ENCODE data around the gene CPA4. TPM values are rescaled to one million over a fixed set of nuclear protein-coding genes. Genes with fewer than 3 reads are reported as not detected.

The CPA4 gene
- total RNA-seq, 1 donor from 2014 or later: not detected

DNA sequence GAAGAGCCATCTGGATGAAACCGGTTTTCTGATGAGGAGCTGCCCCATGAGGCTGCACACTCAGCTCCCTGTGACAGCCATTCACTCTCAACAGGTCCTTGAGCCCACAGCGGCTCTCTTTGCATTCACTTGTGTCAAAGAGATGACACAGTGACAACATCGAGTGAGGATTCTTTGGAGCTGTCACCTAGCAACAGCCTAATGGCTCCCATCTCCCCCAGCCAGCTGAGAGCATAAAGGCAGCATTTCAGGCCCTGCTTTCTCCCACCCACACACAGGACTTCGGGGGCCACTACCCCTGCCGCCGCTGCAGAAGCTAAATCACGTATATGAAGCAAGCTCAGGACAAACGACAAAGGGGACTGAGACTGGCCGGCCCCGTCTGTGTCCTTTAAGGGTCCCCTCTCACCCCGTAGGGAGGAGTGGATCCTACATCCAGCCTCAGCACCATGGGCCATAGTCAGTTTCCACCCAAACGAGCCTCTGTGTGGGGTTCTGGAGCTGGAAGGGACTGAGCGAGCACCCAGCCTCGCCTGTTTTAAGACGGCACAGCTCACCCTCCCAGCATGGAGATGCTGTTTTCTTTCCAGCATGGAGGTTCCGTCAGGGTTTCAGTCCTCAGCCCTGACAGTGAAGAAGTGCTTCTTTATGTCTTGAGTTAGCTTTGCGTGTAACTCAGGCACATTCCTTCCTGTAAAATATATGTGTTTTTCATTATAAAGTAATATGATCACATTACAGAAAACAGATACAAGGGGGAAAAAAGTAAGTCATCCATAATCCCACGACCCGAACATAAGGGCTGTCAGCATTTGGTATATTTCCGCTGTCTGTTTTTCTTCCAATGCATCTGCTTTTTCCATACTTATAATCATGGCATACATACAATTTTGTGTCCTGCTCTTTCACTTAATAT is 4.9 kb downstream of the CPA4 start:
- Mint-ChIP-seq H3K4me3 (ENCODE audit: unreplicated experiment) (no peak overlapping the region), H3K4me1 (ENCODE audit: unreplicated experiment) (no peaks in the 10 kb centered on the region), H3K27ac (ENCODE audit: unreplicated experiment) (no peak overlapping the region), H3K36me3 (ENCODE audit: low read depth, unreplicated experiment) (peaks cover 3% of the 10 kb centered on the region), H3K27me3 (ENCODE audit: unreplicated experiment) (peaks cover 8% of the 10 kb centered on the region), H3K9me3 (ENCODE audit: unreplicated experiment) (no peaks in the 10 kb centered on the region)
- DNase-seq (ENCODE audit: low spot score): no peak
- TF ChIP-seq, protein P1, sequence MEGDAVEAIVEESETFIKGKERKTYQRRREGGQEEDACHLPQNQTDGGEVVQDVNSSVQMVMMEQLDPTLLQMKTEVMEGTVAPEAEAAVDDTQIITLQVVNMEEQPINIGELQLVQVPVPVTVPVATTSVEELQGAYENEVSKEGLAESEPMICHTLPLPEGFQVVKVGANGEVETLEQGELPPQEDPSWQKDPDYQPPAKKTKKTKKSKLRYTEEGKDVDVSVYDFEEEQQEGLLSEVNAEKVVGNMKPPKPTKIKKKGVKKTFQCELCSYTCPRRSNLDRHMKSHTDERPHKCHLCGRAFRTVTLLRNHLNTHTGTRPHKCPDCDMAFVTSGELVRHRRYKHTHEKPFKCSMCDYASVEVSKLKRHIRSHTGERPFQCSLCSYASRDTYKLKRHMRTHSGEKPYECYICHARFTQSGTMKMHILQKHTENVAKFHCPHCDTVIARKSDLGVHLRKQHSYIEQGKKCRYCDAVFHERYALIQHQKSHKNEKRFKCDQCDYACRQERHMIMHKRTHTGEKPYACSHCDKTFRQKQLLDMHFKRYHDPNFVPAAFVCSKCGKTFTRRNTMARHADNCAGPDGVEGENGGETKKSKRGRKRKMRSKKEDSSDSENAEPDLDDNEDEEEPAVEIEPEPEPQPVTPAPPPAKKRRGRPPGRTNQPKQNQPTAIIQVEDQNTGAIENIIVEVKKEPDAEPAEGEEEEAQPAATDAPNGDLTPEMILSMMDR (IDR thresholded peaks at IDR 0.05; ENCODE audit: unreplicated experiment): no peak

DNA sequence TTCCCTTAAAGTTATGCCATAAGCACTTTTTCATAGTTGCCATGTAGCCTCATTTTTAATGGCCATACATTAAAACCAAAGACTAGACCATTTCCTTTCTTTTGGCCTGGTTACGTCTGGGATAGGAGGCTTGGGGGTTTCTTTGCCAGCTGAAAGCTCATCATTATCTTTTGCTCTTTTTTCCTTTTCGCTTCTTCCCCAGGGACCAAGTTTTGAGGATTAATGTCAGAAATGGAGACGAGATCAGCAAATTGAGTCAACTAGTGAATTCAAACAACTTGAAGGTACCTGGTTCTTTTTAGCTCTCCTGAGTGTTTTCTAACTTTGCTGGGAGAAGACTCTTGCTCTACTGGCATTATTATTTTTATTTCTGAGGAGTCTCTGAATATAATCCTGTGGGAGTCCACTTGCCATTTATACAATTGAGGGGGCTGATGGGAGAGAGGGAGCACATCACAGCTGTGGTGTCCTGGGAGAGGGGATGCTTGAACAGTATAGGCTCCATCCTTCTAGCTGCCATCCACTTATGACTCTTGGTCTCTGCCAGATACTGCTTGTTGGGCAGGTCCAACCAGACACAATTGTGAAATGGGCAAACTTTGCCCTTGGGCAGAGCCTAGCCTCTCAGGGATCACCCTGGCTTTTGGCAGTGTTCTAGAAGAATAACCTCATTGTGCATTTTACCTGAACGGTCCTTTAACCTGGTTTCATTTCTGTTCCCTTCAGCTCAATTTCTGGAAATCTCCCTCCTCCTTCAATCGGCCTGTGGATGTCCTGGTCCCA is 5.8 kb downstream of the CPA4 start:
- H3K4me1 Mint-ChIP-seq (ENCODE audit: unreplicated experiment): no peaks in the 10 kb centered on the region
- peaks cover 3% of the 10 kb centered on the region for H3K36me3 Mint-ChIP-seq (ENCODE audit: low read depth, unreplicated experiment)
- no peaks in the 10 kb centered on the region for H3K9me3 Mint-ChIP-seq (ENCODE audit: unreplicated experiment)
- TF ChIP-seq, protein P1 (IDR thresholded peaks at IDR 0.05; ENCODE audit: unreplicated experiment): no peak
- no peak for DNase-seq (ENCODE audit: low spot score)
- no peak overlapping the region for H3K4me3 Mint-ChIP-seq (ENCODE audit: unreplicated experiment)
- H3K27me3 Mint-ChIP-seq (ENCODE audit: unreplicated experiment): peaks cover 8% of the 10 kb centered on the region
- H3K27ac Mint-ChIP-seq (ENCODE audit: unreplicated experiment): no peak overlapping the region

DNA sequence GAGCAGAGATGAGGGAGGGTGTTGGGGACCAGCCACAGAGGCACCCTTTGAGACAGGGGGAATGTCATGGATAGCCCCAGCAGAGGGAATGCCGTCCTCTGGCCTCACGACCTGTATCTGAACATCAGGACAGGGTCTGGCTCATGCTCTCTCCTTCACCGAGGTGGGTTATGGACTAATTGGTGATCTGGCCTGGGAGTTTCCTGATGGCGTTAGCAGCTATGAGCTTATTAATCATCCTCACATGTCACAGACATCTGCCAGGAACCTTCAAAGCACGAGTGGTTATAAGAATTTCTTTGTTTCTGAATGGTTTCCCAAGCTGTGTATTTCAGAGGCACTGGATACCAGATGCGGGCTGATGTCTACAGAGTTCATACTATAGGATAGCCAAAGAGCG is 6.9 kb downstream of the CPA4 start:
- no peak overlapping the region for H3K4me3 Mint-ChIP-seq (ENCODE audit: unreplicated experiment)
- H3K27me3 Mint-ChIP-seq (ENCODE audit: unreplicated experiment): peaks cover 8% of the 10 kb centered on the region
- H3K4me1 Mint-ChIP-seq (ENCODE audit: unreplicated experiment): no peaks in the 10 kb centered on the region
- no peak overlapping the region for H3K27ac Mint-ChIP-seq (ENCODE audit: unreplicated experiment)
- TF ChIP-seq, protein P1 (IDR thresholded peaks at IDR 0.05; ENCODE audit: unreplicated experiment): no peak
- no peak for DNase-seq (ENCODE audit: low spot score)
- no peaks in the 10 kb centered on the region for H3K9me3 Mint-ChIP-seq (ENCODE audit: unreplicated experiment)
- H3K36me3 Mint-ChIP-seq (ENCODE audit: low read depth, unreplicated experiment): peaks cover 3% of the 10 kb centered on the region

DNA sequence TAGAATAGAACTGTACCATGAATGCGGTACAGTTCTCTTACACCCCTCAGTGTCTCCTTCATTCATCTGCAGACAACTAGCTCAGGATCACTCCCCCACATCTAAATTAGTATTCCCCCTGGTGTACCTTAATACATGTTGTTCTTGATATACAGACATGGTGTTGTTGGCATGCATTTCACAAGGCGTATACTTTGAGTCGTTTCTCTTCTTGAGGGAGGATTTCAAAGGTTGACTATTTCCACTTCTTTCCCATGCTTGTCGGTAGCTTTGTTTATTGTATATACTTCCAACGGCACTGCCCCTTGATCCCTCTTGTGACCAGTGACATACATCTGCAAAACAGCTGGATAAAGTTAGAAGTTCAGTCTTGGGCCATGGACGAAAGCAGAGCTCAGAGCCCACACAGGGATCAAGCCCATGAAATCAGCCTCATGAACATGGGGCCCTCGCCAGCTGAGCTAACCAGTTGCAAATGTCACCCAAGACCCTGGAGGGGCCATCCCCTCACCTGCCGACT is 8.6 kb downstream of the CPA4 start:
- no peaks in the 10 kb centered on the region for H3K36me3 Mint-ChIP-seq (ENCODE audit: low read depth, unreplicated experiment)
- H3K4me1 Mint-ChIP-seq (ENCODE audit: unreplicated experiment): no peaks in the 10 kb centered on the region

More for the DNA sequence above, 8.6 kb downstream of the CPA4 start:
- no peak overlapping the region for H3K27ac Mint-ChIP-seq (ENCODE audit: unreplicated experiment)
- peaks cover 1% of the 10 kb centered on the region for H3K27me3 Mint-ChIP-seq (ENCODE audit: unreplicated experiment)
- no peak for DNase-seq (ENCODE audit: low spot score)
- H3K9me3 Mint-ChIP-seq (ENCODE audit: unreplicated experiment): no peaks in the 10 kb centered on the region
- TF ChIP-seq, protein P1 (IDR thresholded peaks at IDR 0.05; ENCODE audit: unreplicated experiment): no peak
- no peak overlapping the region for H3K4me3 Mint-ChIP-seq (ENCODE audit: unreplicated experiment)
